Endothelial cell (in vitro differentiated cells): Measurements from ENCODE around the gene RBM19. TPM values are rescaled to one million over a fixed set of nuclear protein-coding genes. Genes with fewer than 3 reads are reported as not detected.

Experiments used
- DNase-seq: peaks from one replicate; pipeline ENCODE4 v3.0.0; 2021; ENCODE audit warnings: low spot score
- H3K27ac Mint-ChIP-seq: one replicate; pipeline ENCODE4 v1.8.0; 2021; ENCODE audit warnings: mixed read lengths, inconsistent platforms; ENCODE audit not compliant: unreplicated experiment
- H3K27me3 Mint-ChIP-seq: one replicate; pipeline ENCODE4 v1.8.0; 2021; ENCODE audit warnings: mild to moderate bottlenecking, moderate library complexity, mixed read lengths, inconsistent platforms; ENCODE audit not compliant: unreplicated experiment
- H3K36me3 Mint-ChIP-seq: one replicate; pipeline ENCODE4 v1.8.0; 2021; ENCODE audit warnings: mild to moderate bottlenecking, low read depth, mixed read lengths, inconsistent platforms; ENCODE audit not compliant: unreplicated experiment
- H3K4me1 Mint-ChIP-seq: one replicate; pipeline ENCODE4 v1.8.0; 2021; ENCODE audit warnings: mild to moderate bottlenecking, mixed read lengths, inconsistent platforms; ENCODE audit not compliant: unreplicated experiment
- H3K4me3 Mint-ChIP-seq: one replicate; pipeline ENCODE4 v1.8.0; 2021; ENCODE audit warnings: mild to moderate bottlenecking, mixed read lengths, inconsistent platforms; ENCODE audit not compliant: unreplicated experiment
- H3K9me3 Mint-ChIP-seq: one replicate; pipeline ENCODE4 v1.8.0; 2021; ENCODE audit warnings: mixed read lengths, inconsistent platforms; ENCODE audit not compliant: unreplicated experiment
- total RNA-seq: library from RNA; stranded (reverse); fragmentation: NEBNext Ultra II Directional; extraction: Animal tissue kit (Norgen Biotek cat#: 25700); gene quantifications from one replicate; pipeline ENCODE4 v1.2.1, GENCODE V29; 2021; ENCODE audit not compliant: unreplicated experiment
- TF ChIP-seq, protein P1 (sequence below): fragments of 200-600 bp; sonication (generic); IDR thresholded peaks from one replicate; pipeline ENCODE4 v1.5.0; 2021; ENCODE audit warnings: antibody characterized with exemption; ENCODE audit not compliant: unreplicated experiment

RBM19 gene
- total RNA-seq, 1 donor from 2014 or later = 27.4 TPM

DNA sequence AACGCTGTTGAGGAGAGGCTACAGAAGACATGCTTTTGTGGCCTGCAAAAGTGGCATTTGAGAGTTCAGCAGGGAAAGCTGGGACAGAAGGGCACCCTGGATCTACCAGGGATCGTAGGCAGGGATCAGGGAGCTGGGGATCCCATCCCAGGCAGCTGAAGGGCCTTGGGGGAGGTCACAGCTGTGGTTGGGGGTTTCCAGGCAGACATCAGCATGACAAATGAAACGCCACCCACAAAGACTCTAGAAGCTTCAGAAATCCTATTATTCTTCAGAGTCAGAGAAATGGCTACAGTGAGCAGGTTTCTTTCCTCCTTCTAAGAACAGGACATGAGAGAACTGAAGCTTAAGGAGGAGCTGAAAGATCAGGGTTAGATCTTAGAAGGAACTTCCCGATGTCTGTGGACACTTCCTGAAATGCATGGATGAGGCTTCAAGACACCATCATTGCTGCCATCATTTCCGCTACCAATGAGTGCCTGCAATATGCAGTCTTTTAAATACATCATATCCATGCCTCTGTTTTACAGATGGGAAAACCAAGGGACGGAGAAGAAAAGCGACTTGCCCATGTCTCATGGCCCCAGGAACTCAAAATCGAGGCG, 104.3 kb downstream of the RBM19 start:
- Mint-ChIP-seq H3K4me1 (peaks cover 5% of the 10 kb centered on the region), H3K27me3 (peaks cover 10% of the 10 kb centered on the region), H3K36me3 (peaks cover 4% of the 10 kb centered on the region), H3K4me3 (no peak overlapping the region), H3K27ac (no peak overlapping the region), H3K9me3 (no peaks in the 10 kb centered on the region)
- TF ChIP-seq, protein P1, sequence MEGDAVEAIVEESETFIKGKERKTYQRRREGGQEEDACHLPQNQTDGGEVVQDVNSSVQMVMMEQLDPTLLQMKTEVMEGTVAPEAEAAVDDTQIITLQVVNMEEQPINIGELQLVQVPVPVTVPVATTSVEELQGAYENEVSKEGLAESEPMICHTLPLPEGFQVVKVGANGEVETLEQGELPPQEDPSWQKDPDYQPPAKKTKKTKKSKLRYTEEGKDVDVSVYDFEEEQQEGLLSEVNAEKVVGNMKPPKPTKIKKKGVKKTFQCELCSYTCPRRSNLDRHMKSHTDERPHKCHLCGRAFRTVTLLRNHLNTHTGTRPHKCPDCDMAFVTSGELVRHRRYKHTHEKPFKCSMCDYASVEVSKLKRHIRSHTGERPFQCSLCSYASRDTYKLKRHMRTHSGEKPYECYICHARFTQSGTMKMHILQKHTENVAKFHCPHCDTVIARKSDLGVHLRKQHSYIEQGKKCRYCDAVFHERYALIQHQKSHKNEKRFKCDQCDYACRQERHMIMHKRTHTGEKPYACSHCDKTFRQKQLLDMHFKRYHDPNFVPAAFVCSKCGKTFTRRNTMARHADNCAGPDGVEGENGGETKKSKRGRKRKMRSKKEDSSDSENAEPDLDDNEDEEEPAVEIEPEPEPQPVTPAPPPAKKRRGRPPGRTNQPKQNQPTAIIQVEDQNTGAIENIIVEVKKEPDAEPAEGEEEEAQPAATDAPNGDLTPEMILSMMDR = no peak
- DNase-seq = no peak

DNA sequence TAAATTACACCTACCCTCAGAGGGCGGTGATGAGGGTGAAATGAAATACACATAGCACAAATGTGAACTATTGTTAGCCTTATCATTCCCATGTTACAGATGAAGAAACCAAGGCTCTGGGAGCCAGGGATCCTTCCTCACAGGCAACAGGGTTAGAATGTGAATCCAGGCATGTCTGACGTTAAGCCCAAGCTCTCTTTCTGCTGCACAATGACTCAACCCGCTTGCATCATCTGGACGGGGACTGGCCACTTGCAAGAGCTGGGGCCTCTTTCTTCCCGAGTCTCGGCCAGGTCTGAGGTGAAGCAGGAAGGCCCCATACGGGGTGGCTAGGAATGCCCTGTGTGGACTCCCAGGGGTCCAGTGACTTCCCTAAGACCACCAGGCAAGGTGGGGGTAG, 105.2 kb downstream of the RBM19 start:
- peaks cover 5% of the 10 kb centered on the region for H3K4me1 Mint-ChIP-seq
- H3K27ac Mint-ChIP-seq = no peak overlapping the region

DNA sequence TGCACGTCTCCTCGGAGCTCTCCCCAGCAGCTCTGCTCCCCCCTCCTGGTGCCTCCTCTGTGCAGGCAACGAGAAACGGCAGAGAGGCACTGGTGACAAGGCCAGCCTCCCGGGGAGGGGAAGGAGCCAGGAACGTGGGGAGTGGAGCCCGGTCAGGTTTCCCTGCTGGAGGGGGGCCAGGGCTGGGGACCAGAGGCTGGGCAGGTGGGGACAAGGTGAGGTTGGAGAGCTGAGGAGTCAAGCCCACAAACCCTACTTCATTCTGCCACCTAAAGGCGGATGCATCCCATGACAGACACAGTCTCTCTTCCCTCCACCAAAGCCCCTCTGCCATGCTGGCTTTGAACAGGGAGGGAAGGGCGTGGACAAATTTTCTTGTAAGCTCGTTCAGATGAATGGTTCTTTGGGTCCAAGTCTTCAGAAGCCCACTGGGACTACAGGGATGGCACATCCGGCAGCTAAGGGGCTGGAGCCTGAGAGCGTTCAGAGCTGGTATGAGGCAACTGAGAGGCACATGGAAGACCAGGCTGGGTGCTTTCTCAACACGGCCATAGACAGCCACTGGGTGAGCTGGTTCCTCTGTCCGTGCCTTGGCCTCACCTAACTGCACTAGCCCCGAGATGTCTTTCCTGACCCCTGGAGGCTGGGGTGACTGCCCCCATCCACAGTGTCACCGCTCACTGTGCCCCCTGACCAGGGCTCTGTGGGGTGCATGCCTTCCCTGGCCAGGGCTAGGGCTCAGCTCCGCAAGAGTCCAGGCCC, 105.9 kb downstream of the RBM19 start:
- H3K27me3 Mint-ChIP-seq = peaks cover 10% of the 10 kb centered on the region
- DNase-seq = no peak
- peaks cover 4% of the 10 kb centered on the region for H3K36me3 Mint-ChIP-seq
- TF ChIP-seq, protein P1 = no peak
- peaks cover 5% of the 10 kb centered on the region for H3K4me1 Mint-ChIP-seq
- H3K4me3 Mint-ChIP-seq = no peak overlapping the region
- no peaks in the 10 kb centered on the region for H3K9me3 Mint-ChIP-seq
- no peak overlapping the region for H3K27ac Mint-ChIP-seq

More for the DNA sequence above, 105.2 kb downstream of the RBM19 start:
- H3K9me3 Mint-ChIP-seq = no peaks in the 10 kb centered on the region
- DNase-seq = no peak
- H3K27me3 Mint-ChIP-seq = peaks cover 10% of the 10 kb centered on the region
- H3K36me3 Mint-ChIP-seq = peaks cover 4% of the 10 kb centered on the region
- TF ChIP-seq, protein P1 = no peak
- H3K4me3 Mint-ChIP-seq = no peak overlapping the region

DNA sequence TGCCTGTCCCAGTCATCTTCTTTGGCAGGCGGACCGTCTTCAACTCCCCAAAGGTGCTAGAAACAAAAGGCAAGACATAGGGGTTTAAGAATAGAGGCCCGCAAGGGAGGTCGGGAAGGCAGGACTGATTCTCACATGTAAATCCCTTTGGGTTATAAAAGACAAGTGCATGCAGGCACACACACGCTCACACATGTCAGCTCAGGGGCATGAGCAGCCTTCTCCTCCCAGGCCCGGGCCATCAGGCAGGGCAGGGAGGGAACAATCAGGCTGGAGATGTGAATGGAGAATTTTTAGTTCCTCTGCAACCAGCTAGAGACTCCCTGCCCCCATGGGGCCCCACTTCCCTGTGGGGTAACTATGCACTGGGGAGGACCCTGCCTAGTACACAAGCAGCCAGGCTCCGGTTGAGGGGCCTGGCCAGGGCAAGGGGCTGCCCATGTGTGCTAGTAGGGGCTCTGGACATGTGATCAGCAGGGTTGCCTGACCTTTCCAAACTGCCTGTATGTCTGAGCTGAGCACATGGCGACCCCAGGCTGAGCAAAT, 107.2 kb downstream of the RBM19 start:
- peaks cover 7% of the 10 kb centered on the region for H3K27me3 Mint-ChIP-seq
- H3K36me3 Mint-ChIP-seq = peaks cover 4% of the 10 kb centered on the region
- peaks cover 5% of the 10 kb centered on the region for H3K4me1 Mint-ChIP-seq
- TF ChIP-seq, protein P1 = no peak
- H3K9me3 Mint-ChIP-seq = no peaks in the 10 kb centered on the region
- DNase-seq = no peak
- H3K4me3 Mint-ChIP-seq = no peak overlapping the region
- H3K27ac Mint-ChIP-seq = no peak overlapping the region

DNA sequence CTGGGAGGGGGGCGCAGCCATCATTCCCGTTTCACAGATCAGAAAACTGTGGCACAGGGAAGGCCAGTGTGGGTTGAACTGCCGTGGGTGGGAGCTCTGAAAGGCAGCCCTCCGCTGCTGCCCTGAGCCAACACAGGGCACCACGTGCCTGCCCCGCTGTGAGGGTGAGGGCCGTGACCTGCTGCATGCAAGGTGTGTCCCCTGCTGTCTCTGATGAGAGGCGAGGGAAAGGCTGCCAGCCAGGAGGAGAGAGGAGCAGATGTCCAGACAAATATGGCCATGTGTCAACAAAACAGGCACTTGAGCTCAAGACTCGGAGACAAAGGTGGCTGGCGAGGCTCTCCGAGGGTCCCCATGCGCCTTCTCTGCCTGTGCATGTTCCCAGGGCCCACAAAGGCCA, 108.8 kb downstream of the RBM19 start:
- Mint-ChIP-seq H3K4me1 (no peaks in the 10 kb centered on the region), H3K27ac (no peak overlapping the region), H3K4me3 (no peak overlapping the region), H3K36me3 (peaks cover 4% of the 10 kb centered on the region), H3K9me3 (no peaks in the 10 kb centered on the region), H3K27me3 (peaks cover 7% of the 10 kb centered on the region)
- TF ChIP-seq, protein P1 = no peak
- no peak for DNase-seq
